Neural progenitor cell (in vitro differentiated cells): ENCODE measurements around the gene LCAT.

ENCODE experiments used
- EZH2phosphoT487 ChIP-seq: fragments of 200-600 bp; sonication (generic); IDR thresholded peaks from 2 replicates; pipeline ENCODE4 v1.6.1; 2017; ENCODE audit warnings: antibody characterized with exemption
- TF ChIP-seq, protein P1 (sequence below): fragments of 200-600 bp; sonication (generic); IDR thresholded peaks from 2 replicates; pipeline ENCODE4 v1.5.1; 2017; ENCODE audit warnings: antibody characterized with exemption, mild to moderate bottlenecking

DNA sequence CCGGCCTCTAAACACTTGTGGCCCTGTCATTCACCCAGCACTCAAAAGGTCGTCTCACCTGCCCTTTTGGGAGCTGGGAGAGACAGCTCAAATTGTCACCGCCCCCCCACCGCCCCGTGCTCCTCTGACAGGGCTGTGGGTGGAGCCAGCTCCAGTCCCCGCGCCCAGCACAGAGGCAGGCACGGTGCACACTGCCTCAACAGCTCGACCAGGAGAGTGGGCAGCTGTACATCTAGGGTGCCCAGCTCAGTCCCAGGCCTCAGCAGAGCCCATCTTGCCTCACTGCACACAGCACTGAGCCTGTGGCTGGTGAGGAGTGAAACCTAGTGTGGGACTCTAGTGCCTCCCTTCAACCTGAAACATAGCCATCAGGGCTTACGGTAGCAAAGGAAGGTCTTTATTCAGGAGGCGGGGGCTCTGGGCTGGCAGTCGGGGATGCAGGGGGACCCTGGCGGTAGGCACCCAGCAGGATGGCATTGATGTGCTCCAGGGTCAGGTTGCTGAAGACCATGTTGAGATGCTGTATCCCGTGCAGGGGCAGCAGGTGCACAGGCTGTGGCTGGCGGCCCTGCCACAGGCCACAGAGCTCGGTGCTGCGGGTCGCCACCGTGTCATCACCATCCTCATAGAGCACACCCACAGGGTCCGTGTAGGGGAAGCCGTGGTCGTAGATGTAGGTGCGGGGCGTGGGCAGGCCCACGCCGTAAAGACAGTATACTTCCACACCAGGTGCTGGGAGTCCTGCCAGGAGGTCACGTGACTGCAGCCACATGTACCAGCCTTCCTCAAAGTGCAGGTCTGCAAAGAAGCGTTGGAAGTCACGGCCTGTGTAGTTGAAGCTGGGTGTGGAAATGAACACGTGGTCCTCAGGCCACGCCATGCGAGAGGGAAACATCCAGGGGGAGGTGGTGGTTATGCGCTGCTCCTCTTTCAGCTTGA, 4.1 kb downstream of the LCAT start:
- TF ChIP-seq, protein P1, sequence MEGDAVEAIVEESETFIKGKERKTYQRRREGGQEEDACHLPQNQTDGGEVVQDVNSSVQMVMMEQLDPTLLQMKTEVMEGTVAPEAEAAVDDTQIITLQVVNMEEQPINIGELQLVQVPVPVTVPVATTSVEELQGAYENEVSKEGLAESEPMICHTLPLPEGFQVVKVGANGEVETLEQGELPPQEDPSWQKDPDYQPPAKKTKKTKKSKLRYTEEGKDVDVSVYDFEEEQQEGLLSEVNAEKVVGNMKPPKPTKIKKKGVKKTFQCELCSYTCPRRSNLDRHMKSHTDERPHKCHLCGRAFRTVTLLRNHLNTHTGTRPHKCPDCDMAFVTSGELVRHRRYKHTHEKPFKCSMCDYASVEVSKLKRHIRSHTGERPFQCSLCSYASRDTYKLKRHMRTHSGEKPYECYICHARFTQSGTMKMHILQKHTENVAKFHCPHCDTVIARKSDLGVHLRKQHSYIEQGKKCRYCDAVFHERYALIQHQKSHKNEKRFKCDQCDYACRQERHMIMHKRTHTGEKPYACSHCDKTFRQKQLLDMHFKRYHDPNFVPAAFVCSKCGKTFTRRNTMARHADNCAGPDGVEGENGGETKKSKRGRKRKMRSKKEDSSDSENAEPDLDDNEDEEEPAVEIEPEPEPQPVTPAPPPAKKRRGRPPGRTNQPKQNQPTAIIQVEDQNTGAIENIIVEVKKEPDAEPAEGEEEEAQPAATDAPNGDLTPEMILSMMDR: no peak
- no peak for TF ChIP-seq EZH2phosphoT487
